GM19455 (cell line): ENCODE measurements around the gene CDS1.
"Not testable (repeated sequence)": the region's sequence is repeated elsewhere in the genome, so short reads cannot be mapped to it uniquely, and the experiment has no call there.

Experiments used
- ATAC-seq: cut with Tn5 transposase; IDR thresholded peaks from one replicate; pipeline ENCODE4 v1.9.1; 2021; ENCODE audit not compliant: unreplicated experiment

The CDS1 gene

DNA sequence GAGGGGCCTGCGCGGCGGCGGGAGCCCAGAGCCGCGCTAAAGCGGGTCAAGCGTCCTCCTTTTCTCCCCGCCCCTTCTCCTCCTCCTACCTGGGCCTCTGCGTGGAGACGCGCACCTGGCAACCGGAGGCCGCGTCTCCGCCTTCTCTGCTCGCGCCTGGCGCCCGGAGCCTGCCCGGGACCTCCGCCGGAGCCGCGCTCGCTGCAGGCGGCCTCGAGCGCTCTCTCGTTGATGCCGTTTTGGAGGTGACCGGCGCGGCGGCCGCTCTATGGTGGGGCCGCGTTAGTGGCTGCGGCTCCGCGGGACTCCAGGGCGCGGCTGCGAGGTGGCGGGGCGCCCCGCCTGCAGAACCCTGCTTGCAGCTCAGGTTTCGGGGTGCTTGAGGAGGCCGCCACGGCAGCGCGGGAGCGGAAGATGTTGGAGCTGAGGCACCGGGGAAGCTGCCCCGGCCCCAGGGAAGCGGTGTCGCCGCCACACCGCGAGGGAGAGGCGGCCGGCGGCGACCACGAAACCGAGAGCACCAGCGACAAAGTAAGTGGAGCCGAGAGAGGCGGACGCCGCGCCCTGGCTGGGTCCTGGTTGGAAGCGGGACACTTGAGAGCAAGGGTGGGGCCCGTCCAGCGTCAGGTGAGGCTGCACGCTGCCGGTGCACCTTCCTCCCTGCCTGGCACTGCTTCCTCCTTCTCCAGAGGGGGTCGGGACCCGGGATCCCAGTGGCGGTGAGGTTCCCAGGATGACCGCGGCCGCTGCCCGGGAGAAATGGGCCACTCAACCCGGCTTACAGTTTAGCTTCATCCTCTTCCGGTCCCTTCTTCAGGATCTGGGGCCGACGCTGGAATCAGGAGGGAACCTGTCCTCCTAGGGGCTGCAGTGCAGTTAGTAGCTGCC is at the start of gene CDS1:
TSS of gene CDS1 (plus strand) at position 140 of the 888 bp plus-strand sequence. CDS start at position 415, 275 bp downstream.
- ATAC-seq, result peak; percentile 53

DNA sequence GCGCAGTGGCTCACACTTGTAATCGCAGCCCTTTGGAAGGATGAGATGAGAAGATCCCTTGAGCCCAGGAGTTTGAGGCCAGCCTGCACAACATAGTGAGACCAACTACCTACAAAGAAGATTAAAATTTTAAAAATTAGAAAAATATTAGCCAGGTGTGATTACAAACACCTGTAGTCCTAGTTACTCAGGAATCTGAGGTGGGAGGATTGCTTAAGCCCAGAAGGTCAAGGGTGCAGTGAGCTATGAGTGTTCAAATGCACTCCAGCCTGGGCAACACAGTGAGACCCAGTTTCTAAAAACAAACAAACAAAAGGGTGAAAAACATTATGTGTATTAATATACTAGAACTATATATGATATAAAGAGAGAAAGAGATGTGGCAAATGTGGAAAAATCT is 47.0 kb upstream of the CDS1 start:
- ATAC-seq, result no peak

DNA sequence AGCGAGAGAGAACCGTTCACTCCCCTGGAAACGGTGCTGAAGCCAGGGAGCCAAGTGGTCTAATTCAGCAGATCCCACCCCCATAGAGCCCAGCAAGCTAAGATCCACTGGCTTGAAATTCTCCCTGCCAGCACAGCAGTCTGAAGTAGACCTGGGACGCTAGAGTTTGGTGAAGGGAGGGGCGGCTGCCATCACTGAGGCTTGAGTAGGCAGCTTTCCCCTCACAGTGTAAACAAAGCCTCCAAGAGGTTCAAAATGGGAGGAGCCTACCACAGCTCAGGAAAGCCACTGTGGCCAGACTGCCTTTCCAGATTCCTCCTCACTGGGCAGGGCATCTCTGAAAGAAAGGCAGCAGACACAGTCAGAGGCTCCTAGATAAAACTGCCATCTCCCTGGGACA is 37.8 kb upstream of the CDS1 start:
- ATAC-seq, result no peak

DNA sequence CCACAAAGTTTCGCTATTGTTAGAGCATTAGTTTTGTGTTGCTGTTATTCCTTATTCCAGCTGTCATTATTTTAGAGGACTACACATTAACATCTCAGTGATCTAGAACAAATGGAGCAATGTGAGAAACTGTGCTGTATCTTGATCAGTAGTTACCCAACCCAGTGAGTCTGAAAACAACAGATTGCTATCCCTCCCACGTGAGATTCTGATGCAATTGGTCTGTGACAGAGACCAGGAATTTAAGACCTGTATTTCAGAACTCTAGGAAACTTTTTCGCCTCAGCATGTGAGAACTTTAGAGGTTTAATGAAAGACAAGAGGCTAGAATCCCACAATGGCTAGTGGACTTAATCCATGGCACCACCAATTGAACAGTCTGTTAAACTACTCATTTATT is 35.7 kb upstream of the CDS1 start:
- no peak for ATAC-seq

DNA sequence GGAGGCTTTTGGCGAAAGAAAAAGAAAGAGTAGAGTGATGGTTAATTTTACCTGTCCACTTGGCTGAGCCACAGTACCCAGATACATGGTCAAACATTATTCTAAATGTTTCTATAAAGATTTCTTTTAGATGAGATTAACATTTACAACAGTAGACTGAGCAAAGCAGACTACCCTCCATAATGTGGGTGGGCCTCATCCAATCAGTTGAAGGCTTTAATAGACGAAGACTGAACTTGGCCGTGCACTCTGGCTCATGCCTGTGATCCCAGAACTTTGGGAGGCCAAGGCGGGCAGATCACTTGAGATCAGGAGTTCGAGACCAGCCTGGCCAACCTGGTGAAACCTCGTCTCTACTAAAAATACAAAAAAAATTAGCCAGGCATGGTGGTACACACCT is 33.7 kb upstream of the CDS1 start:
- not testable (repeated sequence) for ATAC-seq

DNA sequence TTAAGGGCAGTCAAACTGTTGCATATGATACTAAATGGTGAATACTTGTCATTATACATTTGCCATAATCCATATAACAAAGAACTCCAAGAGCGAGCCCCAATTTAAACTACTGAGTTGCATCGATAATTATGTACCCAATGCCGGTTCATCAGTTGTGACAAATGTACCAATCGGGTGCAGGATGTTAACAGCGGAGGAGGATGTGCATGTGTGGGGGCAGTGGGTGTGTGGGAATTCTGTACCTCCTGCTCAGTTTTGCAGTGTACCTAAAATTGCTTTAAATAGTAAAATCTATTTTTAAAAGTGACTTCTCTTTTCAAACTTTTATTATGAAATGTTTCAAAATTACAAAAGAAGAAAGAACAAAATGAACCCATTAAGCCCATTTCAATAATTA is 20.8 kb upstream of the CDS1 start:
- ATAC-seq, result no peak

DNA sequence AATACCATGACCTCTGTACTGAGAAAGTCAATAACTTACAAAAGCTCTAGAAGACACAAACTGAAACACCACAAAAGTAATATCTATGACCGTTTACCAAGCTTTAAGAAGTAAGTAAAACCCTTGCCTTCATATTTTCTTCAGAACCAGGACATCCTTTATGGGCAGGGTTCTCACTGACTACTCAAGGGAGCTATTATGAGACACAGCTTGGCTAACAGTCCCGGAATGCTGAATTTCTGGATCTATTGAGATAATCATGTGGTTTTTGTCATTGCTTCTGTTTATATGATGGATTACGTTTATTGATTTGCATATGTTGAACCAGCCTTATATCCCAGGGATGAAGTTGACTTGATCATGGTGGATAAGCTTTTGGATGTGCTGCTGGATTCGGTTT is 19.9 kb upstream of the CDS1 start:
- ATAC-seq, result no peak

DNA sequence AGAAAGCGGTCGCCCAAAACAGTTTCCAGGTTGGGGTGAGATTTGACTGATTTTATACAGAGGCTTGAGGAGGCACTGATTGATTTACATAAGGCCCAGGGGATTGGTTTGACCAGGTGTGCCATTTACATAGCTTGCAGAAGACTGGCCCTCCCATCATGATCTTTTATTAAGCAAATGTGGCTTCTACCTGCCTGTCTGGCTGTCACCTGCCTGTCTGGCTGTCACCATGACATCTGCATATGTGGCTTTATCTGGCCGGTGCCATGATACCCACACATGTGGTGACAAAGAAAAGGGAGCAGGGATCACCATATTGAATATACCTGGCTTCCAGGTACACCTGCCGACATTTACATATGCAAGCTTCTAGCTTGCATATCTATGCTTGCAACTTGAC is 17.0 kb upstream of the CDS1 start:
- ATAC-seq, result no peak

DNA sequence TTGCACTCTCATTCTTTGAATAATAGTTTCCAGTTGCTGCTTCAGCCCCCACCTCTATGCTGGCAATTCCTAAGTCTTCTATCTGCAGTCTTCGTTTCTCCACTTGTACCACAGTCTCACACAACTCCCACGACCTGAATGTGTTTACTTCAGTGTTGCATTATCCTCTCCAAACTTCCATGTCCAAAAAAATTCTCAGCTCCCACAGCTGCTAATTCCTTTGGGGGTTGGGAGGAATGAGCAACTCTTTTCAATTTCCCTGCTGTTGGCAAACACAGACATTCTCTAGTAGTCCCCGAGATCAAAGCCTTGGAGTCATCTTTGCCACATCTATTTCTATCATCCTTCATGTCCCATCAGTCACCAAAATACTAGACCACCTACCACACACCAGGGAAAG is 14.4 kb upstream of the CDS1 start:
- no peak for ATAC-seq

DNA sequence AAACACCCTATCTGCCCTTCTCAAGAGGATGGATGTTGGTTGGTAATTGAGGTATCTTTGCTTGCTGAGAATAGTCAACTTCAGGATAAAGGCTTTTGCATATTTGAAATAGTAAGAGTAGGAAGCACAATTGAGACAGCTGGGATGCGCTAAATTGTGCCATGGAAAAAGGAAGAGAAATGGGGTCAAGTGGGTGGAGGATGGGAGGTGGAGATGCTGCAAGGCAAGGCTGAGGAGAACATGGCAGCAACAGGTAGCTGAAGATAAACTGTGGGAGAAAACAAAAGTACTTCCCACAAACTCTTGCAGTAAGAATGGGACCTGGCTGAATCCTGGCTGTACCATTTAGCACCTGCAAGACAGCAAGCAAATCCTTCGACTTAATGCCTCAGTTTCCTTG is 13.9 kb upstream of the CDS1 start:
- no peak for ATAC-seq

DNA sequence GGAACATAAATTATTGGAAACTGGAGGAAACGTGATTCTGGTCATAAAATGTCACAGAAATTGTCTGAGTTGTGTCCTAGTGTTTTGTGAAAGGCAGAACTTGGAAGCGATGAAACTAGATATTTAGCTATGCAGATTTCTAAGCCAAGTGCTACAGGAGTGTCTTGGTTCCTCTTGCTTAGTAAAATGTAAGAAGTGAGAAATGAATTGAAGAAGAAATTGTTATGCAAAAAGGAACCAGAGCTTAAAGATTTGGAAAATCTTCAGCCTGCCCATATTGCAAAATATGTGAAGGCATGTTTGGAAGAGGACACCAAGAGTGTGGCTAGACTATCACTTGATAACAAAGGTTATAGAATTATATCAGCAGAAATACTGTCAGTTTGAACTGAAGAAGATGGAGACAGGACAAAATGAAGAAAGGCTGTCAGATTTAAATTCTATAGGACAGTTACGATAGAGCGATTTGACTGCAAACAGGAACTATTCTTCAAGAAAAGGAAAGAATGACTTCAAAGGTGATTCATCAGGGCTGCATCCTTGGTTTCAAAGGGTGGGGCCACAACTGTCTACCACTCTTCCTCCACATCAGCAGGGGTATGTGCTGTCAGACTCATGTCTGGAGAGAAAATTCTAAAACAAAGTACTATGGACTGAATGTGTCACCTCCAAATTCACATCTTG is 9.4 kb upstream of the CDS1 start:
- ATAC-seq, result no peak

DNA sequence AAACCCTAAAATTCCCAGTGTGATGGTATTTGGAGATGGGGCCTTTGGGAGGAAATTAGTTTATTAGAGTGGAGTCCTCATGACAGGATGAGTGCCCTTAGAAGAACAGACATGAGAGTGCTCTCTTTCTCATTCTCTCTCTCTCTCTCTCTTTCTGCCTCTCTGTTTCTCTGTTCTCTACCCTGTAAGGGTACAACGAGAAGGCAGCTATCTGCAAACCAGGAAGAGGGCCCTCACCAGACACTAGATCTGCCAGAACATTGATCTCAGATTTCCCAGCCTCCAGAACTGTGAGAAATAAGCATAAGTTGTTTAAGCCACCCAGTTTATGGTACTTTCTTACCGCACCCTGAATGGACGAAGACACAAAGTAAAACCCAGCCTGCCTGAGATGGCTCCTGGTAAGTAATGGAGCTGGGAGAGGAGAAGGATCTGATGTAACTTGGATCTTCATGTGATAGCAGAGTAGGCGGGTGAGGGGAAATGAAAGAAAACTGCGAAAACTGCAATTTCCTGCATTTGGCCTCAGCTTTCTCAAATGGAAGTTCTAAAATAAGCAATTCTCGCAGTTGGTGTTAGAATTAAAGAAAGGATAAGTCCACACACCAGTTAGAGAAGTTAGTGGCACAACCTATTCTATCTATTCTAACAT is 8.7 kb upstream of the CDS1 start:
- no peak for ATAC-seq

DNA sequence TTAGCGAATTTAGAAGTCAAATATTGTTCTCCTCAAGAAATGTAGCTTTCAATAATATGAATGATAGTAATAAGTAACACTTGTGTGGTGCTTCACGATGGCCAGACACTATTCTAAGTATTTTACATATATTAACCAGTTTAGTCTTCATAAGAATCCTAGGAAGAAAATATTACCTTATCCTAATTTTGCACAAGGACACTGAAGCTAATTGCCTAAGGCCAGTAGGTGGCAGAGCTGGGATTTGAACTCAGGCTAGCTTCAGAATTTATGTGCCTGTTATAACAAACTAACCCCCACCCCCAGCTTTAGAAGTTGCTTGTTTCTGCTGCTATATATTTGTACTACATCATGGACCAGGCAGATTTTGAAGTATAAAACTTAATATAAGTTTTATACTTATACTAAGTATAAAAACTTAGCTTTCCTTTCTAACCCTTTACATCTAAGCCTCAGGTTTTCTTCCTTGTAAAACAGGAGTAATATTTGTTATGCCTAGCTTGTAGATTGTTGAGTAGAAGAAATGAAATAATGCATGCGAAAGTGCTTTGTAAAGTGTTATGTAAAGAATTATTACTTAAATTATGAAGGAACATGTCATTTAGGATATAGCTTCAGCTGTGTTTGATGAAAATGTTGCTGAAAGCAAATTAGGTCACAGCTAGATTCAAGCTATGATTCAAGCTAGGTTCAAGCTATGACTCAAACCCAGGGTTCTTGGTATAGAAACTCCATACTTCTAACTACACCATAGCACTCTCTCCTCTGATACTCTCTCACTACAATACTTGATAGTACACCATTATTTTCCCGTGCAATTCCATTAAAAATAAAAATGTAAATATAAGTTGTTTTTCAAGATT is 4.2 kb upstream of the CDS1 start:
- no peak for ATAC-seq

DNA sequence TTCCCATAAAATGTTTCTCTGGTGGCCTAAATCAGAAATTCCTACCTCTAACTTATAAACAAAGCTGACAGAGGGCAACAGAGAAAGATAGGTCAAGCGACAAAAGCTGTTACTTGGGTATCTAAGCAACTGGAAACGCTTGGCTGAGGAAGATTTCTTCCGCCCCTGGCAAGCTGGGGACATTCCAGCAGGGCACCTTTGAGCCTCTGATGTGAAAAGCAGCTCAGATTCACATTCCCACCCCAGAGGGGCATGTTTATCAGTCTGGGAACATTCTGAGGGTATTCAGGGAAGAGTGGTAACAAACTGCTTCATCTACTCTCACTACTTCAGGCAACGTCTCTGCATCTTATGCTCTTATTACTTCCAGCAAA is 3.5 kb upstream of the CDS1 start:
- no peak for ATAC-seq

DNA sequence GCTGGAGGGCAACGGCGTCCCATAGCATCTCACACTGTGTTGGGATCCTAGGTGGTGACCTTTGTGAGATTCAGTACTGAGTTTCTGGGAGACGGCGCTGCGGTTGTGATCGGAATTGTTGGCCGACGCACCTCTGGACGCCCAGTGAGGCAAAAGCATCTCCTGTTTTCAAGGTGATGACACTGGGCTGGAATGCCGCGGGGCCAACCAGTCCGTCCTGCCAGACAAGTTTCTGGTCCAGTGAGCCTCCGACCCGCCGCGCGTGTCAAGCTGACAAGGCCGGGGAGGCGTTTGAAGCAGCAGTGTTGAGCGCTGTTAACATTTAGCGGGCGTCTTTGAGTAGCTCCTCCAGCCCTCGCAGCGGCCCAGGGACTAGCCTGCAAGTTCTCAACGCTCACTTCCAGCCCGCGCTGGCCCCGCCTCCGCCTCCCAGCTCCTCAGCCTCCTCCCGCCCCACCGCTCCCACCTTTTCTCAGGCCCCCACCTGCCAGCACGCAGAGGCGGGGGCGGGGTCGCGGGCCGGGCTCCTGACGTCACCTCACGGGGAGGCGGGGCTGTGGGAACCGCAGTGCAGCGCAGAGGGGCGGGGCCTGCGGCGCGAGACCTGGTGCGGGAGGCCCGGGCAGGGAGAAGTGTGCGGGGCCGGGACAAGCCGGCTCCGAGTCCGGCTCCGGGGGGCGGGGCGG is 482 bp upstream of the CDS1 start:
- ATAC-seq, result peak; percentile 73

DNA sequence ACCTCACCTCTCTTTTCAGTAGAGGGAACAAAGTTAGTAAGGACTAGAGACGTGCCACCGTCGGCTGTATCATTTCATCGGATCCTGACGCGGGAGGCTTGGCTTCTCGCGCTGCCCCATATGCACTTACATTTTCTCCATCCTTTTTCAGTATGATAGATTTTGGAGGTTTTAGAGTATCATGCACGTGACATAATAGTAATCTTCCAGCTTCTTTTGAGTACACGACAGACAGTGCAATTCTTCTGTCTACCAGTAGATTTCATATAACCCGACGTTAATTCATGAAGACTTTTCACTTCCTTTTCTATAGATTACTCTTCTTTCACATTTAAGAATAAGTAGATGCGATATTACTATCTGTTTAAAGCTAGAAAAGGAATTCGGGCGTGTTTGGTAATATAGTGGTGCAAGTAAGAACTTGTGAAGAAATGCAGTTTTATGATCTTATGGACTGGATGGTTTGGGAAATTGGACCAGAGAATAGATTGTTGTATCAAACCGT is 1.0 kb downstream of the CDS1 start:
- no peak for ATAC-seq

DNA sequence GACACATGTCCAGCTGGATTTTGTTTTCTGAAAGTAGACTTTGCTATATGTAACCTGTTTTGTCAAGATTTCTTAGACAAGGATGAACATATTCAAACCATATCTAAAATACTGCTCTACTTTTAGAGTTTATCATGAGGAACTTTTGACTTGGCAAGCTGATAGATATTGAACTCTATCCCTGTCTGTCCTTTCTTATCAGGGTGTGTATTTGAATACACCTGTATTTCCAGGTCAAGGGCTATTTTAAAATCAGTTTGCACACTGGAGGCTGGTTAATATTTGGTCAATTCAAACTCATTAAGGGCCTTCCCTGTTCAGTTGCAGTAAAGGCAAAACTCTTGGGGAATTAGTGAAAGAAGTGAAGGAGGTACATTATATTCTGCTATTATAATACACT is 2.3 kb downstream of the CDS1 start:
- ATAC-seq, result no peak

DNA sequence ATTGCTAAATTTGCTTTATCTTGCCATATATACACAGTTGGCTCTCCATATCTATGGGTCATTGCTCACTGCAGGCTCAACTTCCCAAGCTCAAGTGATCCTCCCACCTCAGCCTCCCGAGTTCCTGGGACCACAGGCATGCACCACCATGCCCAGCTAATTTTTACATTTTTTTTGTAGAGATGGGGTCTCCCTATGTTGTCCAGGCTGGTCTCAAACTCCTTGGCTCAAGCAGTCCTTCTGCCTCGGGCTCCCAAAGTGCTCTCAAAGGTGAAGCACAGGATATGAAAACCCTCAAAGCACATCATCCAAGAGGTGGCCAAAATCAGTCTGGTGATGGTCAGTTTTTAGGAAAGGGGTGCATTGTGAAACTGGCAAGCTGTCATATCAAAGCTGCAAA is 11.8 kb downstream of the CDS1 start:
- ATAC-seq, result no peak

DNA sequence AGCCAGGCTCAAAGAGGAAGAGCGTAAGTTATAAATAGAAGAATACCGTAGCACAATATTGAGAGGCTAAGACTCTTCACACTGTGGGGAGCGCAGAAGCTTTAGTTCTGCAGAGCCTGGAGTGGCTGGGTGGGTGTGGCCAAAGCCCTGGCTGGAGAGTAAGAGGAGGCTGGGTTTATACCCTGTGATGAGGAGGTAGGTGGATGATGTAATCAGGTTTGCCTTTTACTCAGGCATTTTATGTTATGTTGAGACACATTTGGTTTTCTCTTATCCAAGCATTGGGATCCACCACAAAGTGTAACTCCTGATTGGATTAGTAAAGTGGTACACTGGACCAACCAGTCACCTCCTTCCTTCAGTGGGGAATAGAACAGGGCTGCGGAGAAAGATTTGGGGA is 13.9 kb downstream of the CDS1 start:
- no peak for ATAC-seq

DNA sequence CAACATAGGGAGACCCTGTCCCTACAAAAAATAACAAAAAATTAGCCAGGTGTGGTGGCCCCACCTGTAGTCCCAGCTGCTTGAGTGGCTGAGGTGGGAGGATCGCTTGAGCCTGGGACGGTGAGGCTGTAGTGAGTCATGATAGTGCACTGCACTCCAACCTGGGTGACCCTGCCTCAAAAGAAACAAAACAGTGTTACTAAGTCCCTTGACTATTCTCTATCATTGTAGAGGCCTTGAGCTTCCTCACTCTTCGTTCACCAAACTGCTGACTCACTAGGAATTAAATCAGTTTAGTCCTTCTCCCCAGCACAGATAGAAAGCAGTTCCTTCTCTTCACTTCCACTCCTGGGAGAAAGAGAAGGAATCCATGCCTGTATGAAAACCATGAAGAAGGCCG is 14.5 kb downstream of the CDS1 start:
- no peak for ATAC-seq
